HG02973 (cell line): ENCODE measurements around the gene ABCC5.
"Not testable (repeated sequence)": the region's sequence is repeated elsewhere in the genome, so short reads cannot be mapped to it uniquely, and the experiment has no call there.

ENCODE experiments used
- ATAC-seq: cut with Tn5 transposase; IDR thresholded peaks from one replicate; pipeline ENCODE4 v1.9.1; 2021; ENCODE audit warnings: moderate library complexity; ENCODE audit not compliant: unreplicated experiment

ABCC5 gene

GRCh38 chr3:184017672-184018423 is at the start of gene ABCC5:
Gene ABCC5 (minus strand): TSS chr3:184017884. CDS start chr3:184014392, 3,492 bp downstream.
- ATAC-seq: peak; percentile 93

GRCh38 chr3:184066211-184066610 is 48.5 kb upstream of the ABCC5 start:
- no peak for ATAC-seq

GRCh38 chr3:184062637-184063036 is 45.0 kb upstream of the ABCC5 start:
- no peak for ATAC-seq

- no peak for ATAC-seq
These were observed 41.7 kb upstream of the ABCC5 start for GRCh38 chr3:184059424-184059823.

- ATAC-seq: no peak
These were observed 40.3 kb upstream of the ABCC5 start for GRCh38 chr3:184058029-184058428.

GRCh38 chr3:184052767-184053166 is 35.1 kb upstream of the ABCC5 start, which contains the start of gene HTR3C:
Gene HTR3C (plus strand): TSS chr3:184053047. CDS start chr3:184053081, 34 bp downstream.
- ATAC-seq: no peak

GRCh38 chr3:184050217-184050847 is 32.6 kb upstream of the ABCC5 start:
- no peak for ATAC-seq

- ATAC-seq: no peak
These were observed 28.3 kb upstream of the ABCC5 start for GRCh38 chr3:184045995-184046394.

GRCh38 chr3:184042617-184043016 is 24.9 kb upstream of the ABCC5 start:
- ATAC-seq: no peak

- no peak for ATAC-seq
These were observed 22.3 kb upstream of the ABCC5 start for GRCh38 chr3:184040010-184040409.

GRCh38 chr3:184039414-184039813 is 21.7 kb upstream of the ABCC5 start:
- ATAC-seq: no peak

- ATAC-seq: not testable (repeated sequence)
These were observed 20.6 kb upstream of the ABCC5 start for GRCh38 chr3:184038307-184038706.

- no peak for ATAC-seq
These were observed 20.1 kb upstream of the ABCC5 start for GRCh38 chr3:184037816-184038215.

GRCh38 chr3:184031187-184031792 is 13.6 kb upstream of the ABCC5 start, which contains the start of gene HTR3D:
Gene HTR3D (plus strand): TSS chr3:184031742. CDS start chr3:184031742, 0 bp downstream.
- no peak for ATAC-seq

- no peak for ATAC-seq
These were observed 12.9 kb upstream of the ABCC5 start for GRCh38 chr3:184030536-184030935.

- no peak for ATAC-seq
These were observed 11.8 kb upstream of the ABCC5 start for GRCh38 chr3:184029443-184029842.

- ATAC-seq: not testable (repeated sequence)
These were observed 10.7 kb upstream of the ABCC5 start for GRCh38 chr3:184028275-184028890.

- ATAC-seq: not testable (repeated sequence)
These were observed 7.6 kb upstream of the ABCC5 start for GRCh38 chr3:184025256-184025655.

GRCh38 chr3:184022323-184022722 is 4.6 kb upstream of the ABCC5 start:
- ATAC-seq: no peak

- no peak for ATAC-seq
These were observed 815 bp upstream of the ABCC5 start for GRCh38 chr3:184018424-184018973.
